Colonic mucosa (tissue), 4 donors: ENCODE results near the gene MRPL46. TPM values are rescaled to one million over a fixed set of nuclear protein-coding genes. Genes with fewer than 3 reads are reported as not detected.

ENCODE experiments used
- DNase-seq: peaks from one replicate; pipeline ENCODE4 v3.0.0-alpha.2; 2020
- H3K27ac ChIP-seq: fragments of 200-600 bp; one replicate; pipeline ENCODE4 v1.8.0; 2021
- H3K27me3 ChIP-seq: fragments of 200-600 bp; one replicate; pipeline ENCODE4 v1.8.0; 2021
- H3K36me3 ChIP-seq: fragments of 200-600 bp; one replicate; pipeline ENCODE4 v1.8.0; 2021
- H3K4me1 ChIP-seq: fragments of 200-600 bp; one replicate; pipeline ENCODE4 v1.8.0; 2021; ENCODE audit warnings: mild to moderate bottlenecking
- H3K4me3 ChIP-seq: fragments of 200-600 bp; one replicate; pipeline ENCODE4 v1.8.0; 2021
- H3K9ac ChIP-seq, 2 donors: one replicate each; pipeline ENCODE4 v1.7.0; 2013; ENCODE audit warnings: control low read depth in 2 of 2, low read depth in 2 of 2, low read length in 2 of 2
- H3K9me3 ChIP-seq: fragments of 200-600 bp; one replicate; pipeline ENCODE4 v1.8.0; 2021
- CTCF ChIP-seq: fragments of 200-600 bp; IDR thresholded peaks from one replicate; pipeline ENCODE4 v1.8.0; 2022; ENCODE audit warnings: antibody characterized with exemption, mild to moderate bottlenecking
- intact Hi-C: fragments of 100-400 bp; cut with DNase I; formaldehyde crosslinking; loops from one replicate; pipeline ENCODE4 v1.14.1; 2022
- total RNA-seq, 2 donors: library from RNA; stranded (reverse); fragmentation: NEBNext Ultra II Directional in 1 of 2; extraction: Animal tissue kit (Norgen Biotek cat#: 25700) in 1 of 2; gene quantifications; one replicate each; pipeline ENCODE4 v1.2.1, GENCODE V29; 2021
- donor health status: healthy.
- donor health status: DM: no; HTN: no; CAD: no.
- donor health status: DM: no; HTN: no; CAD: no.

MRPL46 gene
- total RNA-seq, 2 donors from 2014 or later = 20.6 to 40.6 TPM

- no peak overlapping the region for H3K4me3 ChIP-seq
- H3K27me3 ChIP-seq = no peaks in the 10 kb centered on the region
- H3K9ac ChIP-seq = no peak overlapping the region
- no peaks in the 10 kb centered on the region for H3K9me3 ChIP-seq
- H3K36me3 ChIP-seq = no peaks in the 10 kb centered on the region
- no peak for TF ChIP-seq CTCF
- H3K27ac ChIP-seq = no peak overlapping the region
- DNase-seq = no peak
- no peaks in the 10 kb centered on the region for H3K4me1 ChIP-seq
- intact Hi-C loops = no loop called here
Observed at GRCh38 chr15:88430051-88430450, 37.1 kb downstream of the MRPL46 start.

GRCh38 chr15:88428805-88429605 lies 38.2 kb downstream of the MRPL46 start:
- H3K4me1 ChIP-seq = no peaks in the 10 kb centered on the region
- H3K9ac ChIP-seq = no peak overlapping the region
- TF ChIP-seq CTCF = no peak
- H3K9me3 ChIP-seq = no peaks in the 10 kb centered on the region
- H3K27me3 ChIP-seq = no peaks in the 10 kb centered on the region
- H3K27ac ChIP-seq = no peak overlapping the region
- no peak overlapping the region for H3K4me3 ChIP-seq
- no peak for DNase-seq
- intact Hi-C loops = no loop called here
- H3K36me3 ChIP-seq = no peaks in the 10 kb centered on the region

GRCh38 chr15:88428053-88428452 lies 39.1 kb downstream of the MRPL46 start:
- Histone ChIP-seq H3K9me3 (no peaks in the 10 kb centered on the region), H3K27me3 (no peaks in the 10 kb centered on the region), H3K27ac (no peak overlapping the region), H3K9ac (no peak overlapping the region), H3K36me3 (no peaks in the 10 kb centered on the region), H3K4me1 (no peaks in the 10 kb centered on the region), H3K4me3 (no peak overlapping the region)
- DNase-seq = no peak
- no peak for TF ChIP-seq CTCF
- intact Hi-C loops = no loop called here

- no peak for DNase-seq
- no peaks in the 10 kb centered on the region for H3K36me3 ChIP-seq
- TF ChIP-seq CTCF = no peak
- H3K27ac ChIP-seq = no peak overlapping the region
- H3K4me3 ChIP-seq = no peak overlapping the region
- H3K9me3 ChIP-seq = no peaks in the 10 kb centered on the region
- intact Hi-C loops = no loop called here
- H3K4me1 ChIP-seq = no peaks in the 10 kb centered on the region
- no peaks in the 10 kb centered on the region for H3K27me3 ChIP-seq
- no peak overlapping the region for H3K9ac ChIP-seq
Observed at GRCh38 chr15:88426304-88426703, 40.9 kb downstream of the MRPL46 start.

- TF ChIP-seq CTCF = no peak
- no peak for DNase-seq
- H3K27me3 ChIP-seq = no peaks in the 10 kb centered on the region
- no peak overlapping the region for H3K27ac ChIP-seq
- no peaks in the 10 kb centered on the region for H3K9me3 ChIP-seq
- no peaks in the 10 kb centered on the region for H3K36me3 ChIP-seq
- H3K4me3 ChIP-seq = no peak overlapping the region
- no peak overlapping the region for H3K9ac ChIP-seq
- intact Hi-C loops = no loop called here
- H3K4me1 ChIP-seq = no peaks in the 10 kb centered on the region
Observed at GRCh38 chr15:88423331-88423730, 43.9 kb downstream of the MRPL46 start.
